Endothelial cell of umbilical vein (primary cell): ENCODE measurements around the gene CD44.

Experiments
- CTCF ChIP-seq, 2 donors: IDR thresholded peaks; 1 replicate in 1 of 2; 2 replicates in 1 of 2; pipeline ENCODE4 v1.5.1; 2011; ENCODE audit warnings: low read length in 2 of 2, mild to moderate bottlenecking in 2 of 2, moderate library complexity in 2 of 2, control low read depth in 1 of 2, inconsistent platforms in 1 of 2, low read depth in 1 of 2; ENCODE audit not compliant: insufficient read depth in 1 of 2; ENCODE audit errors: extremely low read depth in 1 of 2
- EZH2 ChIP-seq: IDR thresholded peaks from 2 replicates; pipeline ENCODE4 v1.6.1; 2012; ENCODE audit warnings: borderline replicate concordance, low read depth, mild to moderate bottlenecking, moderate library complexity, low read length, inconsistent platforms; ENCODE audit not compliant: severe bottlenecking
- MAX ChIP-seq: IDR thresholded peaks from 2 replicates; pipeline ENCODE4 v1.6.1; 2011; ENCODE audit not compliant: insufficient read depth, insufficient read length
- MYC ChIP-seq: IDR thresholded peaks from one replicate; pipeline ENCODE4 v1.6.1; 2011; ENCODE audit warnings: mild to moderate bottlenecking, low read depth, low read length
- POLR2A ChIP-seq: IDR thresholded peaks from 2 replicates; pipeline ENCODE4 v1.6.1; 2012; ENCODE audit warnings: low read depth, mild to moderate bottlenecking, control low read depth, low read length
- POLR2AphosphoS5 ChIP-seq: IDR thresholded peaks from 2 replicates; pipeline ENCODE4 v1.6.1; 2012; ENCODE audit warnings: low read depth, mild to moderate bottlenecking, control low read depth, low read length, moderate library complexity; ENCODE audit not compliant: insufficient read depth

GRCh38 chr11:35101223-35101622 is 37.7 kb upstream of the CD44 start:
- TF ChIP-seq POLR2A (no peak), POLR2AphosphoS5 (no peak), CTCF (IDR thresholded peaks at IDR 0.05; ENCODE audit: extremely low read depth in 1 of 2, insufficient read depth in 1 of 2, low read depth in 1 of 2, low read length in 2 of 2) (no peak), EZH2 (no peak), MYC (no peak), MAX (no peak)
